ENCODE data around the gene ZNF331.

Gene ZNF331

GRCh38 chr19:53520547-53521372, 17.2 kb upstream of the ZNF331 start:
- DNase-seq (ENCODE audit: low spot score) = peak; percentile 91

- no peak for DNase-seq (ENCODE audit: low spot score)
Measured at GRCh38 chr19:53521373-53522202, 16.4 kb upstream of the ZNF331 start.

- no peak for DNase-seq (ENCODE audit: low spot score)
Measured at GRCh38 chr19:53525922-53526321, 12.0 kb upstream of the ZNF331 start.

DNA sequence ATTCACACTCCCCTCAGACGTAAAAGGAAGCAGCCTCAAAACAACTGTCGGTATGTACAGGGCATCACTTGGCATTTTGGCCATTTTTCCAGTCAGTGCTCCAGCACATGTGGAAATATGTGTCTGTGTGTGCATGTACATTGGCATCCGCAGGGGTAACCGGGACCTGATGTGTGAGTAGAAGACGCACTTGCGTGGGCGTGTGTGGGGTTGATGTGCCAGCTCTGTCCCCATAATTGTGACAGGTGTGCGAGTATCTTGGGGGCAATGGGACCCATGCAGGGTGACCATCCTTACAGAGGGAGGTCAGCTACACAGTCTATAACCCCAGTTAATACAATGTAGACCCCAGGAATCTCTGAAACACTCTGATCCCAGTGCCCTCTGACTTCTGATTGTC, 7.3 kb upstream of the ZNF331 start:
- DNase-seq (ENCODE audit: low spot score) = no peak

DNA sequence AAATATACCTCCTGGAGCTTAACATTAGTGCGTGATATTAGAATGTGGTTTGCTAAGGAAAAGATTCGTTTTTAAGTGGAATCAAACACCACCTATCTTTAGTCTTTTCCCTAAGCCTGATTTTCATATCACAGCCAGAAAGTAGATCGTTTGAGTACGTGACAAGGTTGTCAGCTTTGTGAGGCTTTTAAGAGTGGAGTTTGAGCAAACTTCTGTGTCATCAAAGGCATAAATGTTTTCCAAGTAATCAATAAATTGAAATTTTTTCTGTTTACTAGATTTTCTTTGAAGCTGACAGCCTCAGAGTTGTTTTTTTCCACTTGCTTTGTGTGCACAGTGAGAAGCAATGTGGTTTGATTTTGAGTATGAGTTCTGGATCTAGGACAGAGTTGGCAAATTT, 6.5 kb upstream of the ZNF331 start:
- DNase-seq (ENCODE audit: low spot score) = no peak

- no peak for DNase-seq (ENCODE audit: low spot score)
Measured at GRCh38 chr19:53532362-53532761, 5.6 kb upstream of the ZNF331 start.

- no peak for DNase-seq (ENCODE audit: low spot score)
Measured at GRCh38 chr19:53536225-53536548, 1.8 kb upstream of the ZNF331 start.

- DNase-seq (ENCODE audit: low spot score) = no peak
Measured at GRCh38 chr19:53537121-53537520, 824 bp upstream of the ZNF331 start.

GRCh38 chr19:53538378-53539109, 599 bp downstream of the ZNF331 start:
- DNase-seq (ENCODE audit: low spot score) = no peak

- no peak for DNase-seq (ENCODE audit: low spot score)
Measured at GRCh38 chr19:53540091-53540490, 2.1 kb downstream of the ZNF331 start.

DNA sequence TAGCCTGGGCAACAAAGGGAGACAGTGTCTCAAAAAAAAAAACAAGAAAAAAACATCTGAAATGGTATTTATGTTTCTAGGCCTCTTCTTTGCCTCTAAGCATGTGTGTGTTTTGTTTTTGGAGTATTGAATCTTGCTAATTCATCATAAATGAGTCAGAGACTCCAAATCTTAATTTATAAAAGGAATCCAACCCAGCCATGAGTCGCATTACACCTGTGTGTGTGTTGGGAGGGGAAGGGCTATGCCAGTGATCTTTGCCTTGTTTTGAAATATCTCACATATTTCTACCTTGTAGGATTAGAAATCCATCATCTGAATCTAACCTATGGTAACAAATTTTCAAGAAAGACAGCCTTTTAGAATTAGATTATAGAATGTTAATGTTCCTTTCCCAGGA, 4.0 kb downstream of the ZNF331 start:
- DNase-seq (ENCODE audit: low spot score) = no peak

GRCh38 chr19:53545271-53546065, 7.5 kb downstream of the ZNF331 start:
- DNase-seq (ENCODE audit: low spot score) = no peak

- DNase-seq (ENCODE audit: low spot score) = no peak
Measured at GRCh38 chr19:53546758-53547513, 9.0 kb downstream of the ZNF331 start.

DNA sequence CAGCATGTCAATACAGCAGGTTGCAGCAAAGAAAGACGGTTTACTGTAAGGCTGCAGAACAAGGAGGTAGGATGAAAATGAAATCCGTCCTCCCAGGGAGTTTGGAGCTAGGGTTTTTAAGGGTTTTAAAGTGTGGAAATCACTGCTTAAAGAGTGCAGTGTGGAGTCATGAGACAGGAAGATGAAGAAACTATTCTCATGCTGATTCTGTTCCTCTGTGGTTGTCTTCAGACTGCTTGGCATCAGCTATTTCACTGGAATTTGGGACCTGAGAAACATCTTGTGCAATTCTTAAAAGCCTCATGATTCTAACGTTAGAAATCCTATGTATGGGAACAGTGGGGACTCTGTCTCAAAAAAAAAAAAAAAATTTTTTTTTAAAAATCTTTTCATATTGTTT, 11.4 kb downstream of the ZNF331 start:
- DNase-seq (ENCODE audit: low spot score) = no peak

- DNase-seq (ENCODE audit: low spot score) = no peak
Measured at GRCh38 chr19:53552001-53552721, 14.2 kb downstream of the ZNF331 start.

GRCh38 chr19:53553156-53553555, 15.2 kb downstream of the ZNF331 start:
- no peak for DNase-seq (ENCODE audit: low spot score)

DNA sequence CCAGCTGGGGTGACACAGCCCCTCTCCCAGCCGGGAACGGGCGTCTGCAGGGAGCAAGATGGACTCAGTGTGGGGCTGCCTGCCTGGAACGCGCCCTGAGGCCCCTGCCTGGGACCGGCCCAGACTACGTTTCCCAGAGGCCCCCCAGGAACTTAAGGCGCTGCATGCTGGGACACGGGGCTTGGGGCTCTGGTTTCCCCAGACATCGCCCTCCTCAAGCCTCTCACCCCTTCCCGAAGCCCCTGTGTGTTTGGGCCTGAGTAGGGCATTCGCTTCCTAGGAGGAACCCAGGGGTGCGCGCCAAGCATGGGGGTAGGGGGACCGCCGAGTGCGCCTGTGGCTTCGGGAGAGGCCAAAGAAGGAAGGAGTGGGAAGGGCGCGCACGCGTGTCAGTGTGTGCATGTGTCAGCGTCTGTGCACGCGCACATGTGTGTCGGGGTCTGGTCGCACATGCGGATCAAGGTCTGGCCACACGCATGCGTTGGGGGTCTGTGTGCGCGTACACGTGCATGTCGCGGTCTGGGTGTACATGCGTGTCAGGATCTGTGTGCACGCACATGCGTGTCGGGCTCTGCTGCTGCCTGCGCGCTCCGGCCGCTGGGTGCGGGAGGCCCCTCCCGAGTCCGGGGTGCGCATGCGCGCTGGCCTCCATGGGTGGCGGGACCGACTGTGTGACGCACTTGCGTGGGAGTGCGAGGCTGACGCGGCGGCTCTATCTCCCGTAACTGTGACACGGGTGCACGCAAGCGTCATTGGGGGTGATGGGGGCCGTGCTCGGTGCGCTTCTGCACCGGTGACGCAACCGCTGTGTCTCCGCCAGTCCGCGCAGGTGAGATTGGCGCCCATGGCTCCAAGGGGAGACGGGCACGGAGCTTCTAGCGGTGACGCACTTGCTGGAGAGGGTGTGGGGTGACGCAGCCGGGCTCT, 16.2 kb downstream of the ZNF331 start:
- DNase-seq (ENCODE audit: low spot score) = peak; percentile 85

- DNase-seq (ENCODE audit: low spot score) = no peak
Measured at GRCh38 chr19:53554804-53555203, 16.9 kb downstream of the ZNF331 start.

- DNase-seq (ENCODE audit: low spot score) = no peak
Measured at GRCh38 chr19:53555352-53555751, 17.4 kb downstream of the ZNF331 start.

Measured in hematopoietic multipotent progenitor cell treated with erythropoietin and hydrocortisone succinate and interleukin-3 and kit ligand, for 15 days (in vitro differentiated cells).